Measurements from ENCODE around the gene GINS2.

DNA sequence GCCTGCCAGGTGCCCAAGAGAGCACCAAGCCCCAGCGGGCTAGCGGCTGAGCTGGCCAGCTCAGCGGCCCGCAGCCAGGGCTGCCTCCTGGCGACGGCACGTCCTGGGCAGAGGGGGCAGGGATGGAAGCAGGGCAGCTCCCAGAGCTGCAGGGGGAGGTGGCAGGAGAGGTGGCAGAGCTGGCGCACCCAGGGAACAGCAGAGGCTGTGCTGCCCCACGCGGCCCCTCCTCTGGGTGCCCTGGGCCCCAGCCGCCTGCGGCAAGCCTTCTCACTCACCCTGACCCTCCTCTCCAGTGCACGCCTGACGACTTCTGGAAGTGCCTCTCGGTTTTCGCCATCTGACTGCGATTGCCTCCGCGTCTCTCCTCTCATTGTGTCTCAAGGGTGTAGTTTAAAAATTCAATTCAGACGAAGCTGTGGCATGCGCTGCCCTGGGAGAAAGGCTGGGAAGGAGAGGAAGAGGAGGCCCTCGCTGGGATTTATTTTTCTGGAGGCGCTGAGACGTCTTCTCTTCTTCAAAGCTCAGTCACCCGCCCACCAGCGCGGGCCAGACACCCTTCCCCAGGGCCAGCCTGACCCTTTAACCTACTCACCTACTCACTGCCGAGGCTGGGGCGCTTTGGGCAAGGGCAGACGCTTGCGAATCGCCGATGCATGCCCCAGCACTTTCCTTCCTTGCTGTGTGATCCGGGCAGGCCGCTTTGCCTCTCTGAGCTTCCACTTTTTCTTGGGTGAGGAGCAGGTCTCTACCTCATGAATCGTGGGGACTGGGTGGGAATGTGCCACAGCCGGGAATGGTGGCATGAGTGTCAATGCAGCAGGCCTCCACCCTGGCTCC lies 50.7 kb downstream of the GINS2 start:
- TF ChIP-seq SIN3A (IDR thresholded peaks at IDR 0.05; ENCODE audit: low read depth), result no peak
- TF ChIP-seq POLR2AphosphoS5 (IDR thresholded peaks at IDR 0.05; ENCODE audit: low read depth, low read length), result no peak
- TF ChIP-seq, protein P1, sequence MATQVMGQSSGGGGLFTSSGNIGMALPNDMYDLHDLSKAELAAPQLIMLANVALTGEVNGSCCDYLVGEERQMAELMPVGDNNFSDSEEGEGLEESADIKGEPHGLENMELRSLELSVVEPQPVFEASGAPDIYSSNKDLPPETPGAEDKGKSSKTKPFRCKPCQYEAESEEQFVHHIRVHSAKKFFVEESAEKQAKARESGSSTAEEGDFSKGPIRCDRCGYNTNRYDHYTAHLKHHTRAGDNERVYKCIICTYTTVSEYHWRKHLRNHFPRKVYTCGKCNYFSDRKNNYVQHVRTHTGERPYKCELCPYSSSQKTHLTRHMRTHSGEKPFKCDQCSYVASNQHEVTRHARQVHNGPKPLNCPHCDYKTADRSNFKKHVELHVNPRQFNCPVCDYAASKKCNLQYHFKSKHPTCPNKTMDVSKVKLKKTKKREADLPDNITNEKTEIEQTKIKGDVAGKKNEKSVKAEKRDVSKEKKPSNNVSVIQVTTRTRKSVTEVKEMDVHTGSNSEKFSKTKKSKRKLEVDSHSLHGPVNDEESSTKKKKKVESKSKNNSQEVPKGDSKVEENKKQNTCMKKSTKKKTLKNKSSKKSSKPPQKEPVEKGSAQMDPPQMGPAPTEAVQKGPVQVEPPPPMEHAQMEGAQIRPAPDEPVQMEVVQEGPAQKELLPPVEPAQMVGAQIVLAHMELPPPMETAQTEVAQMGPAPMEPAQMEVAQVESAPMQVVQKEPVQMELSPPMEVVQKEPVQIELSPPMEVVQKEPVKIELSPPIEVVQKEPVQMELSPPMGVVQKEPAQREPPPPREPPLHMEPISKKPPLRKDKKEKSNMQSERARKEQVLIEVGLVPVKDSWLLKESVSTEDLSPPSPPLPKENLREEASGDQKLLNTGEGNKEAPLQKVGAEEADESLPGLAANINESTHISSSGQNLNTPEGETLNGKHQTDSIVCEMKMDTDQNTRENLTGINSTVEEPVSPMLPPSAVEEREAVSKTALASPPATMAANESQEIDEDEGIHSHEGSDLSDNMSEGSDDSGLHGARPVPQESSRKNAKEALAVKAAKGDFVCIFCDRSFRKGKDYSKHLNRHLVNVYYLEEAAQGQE (IDR thresholded peaks at IDR 0.05; ENCODE audit: low read depth), result no peak
- TF ChIP-seq, protein P2, sequence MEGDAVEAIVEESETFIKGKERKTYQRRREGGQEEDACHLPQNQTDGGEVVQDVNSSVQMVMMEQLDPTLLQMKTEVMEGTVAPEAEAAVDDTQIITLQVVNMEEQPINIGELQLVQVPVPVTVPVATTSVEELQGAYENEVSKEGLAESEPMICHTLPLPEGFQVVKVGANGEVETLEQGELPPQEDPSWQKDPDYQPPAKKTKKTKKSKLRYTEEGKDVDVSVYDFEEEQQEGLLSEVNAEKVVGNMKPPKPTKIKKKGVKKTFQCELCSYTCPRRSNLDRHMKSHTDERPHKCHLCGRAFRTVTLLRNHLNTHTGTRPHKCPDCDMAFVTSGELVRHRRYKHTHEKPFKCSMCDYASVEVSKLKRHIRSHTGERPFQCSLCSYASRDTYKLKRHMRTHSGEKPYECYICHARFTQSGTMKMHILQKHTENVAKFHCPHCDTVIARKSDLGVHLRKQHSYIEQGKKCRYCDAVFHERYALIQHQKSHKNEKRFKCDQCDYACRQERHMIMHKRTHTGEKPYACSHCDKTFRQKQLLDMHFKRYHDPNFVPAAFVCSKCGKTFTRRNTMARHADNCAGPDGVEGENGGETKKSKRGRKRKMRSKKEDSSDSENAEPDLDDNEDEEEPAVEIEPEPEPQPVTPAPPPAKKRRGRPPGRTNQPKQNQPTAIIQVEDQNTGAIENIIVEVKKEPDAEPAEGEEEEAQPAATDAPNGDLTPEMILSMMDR (IDR thresholded peaks at IDR 0.05 in 2 of 3, conservative IDR thresholded peaks at IDR 0.05 in 1 of 3; ENCODE audit: borderline replicate concordance in 1 of 3, insufficient read depth in 1 of 3, low read depth in 2 of 3, low read length in 2 of 3), result no peak
- TF ChIP-seq POLR2A (IDR thresholded peaks at IDR 0.05; ENCODE audit: borderline replicate concordance, extremely low read depth, insufficient read depth, insufficient read length), result no peak
- TF ChIP-seq ZNF274 (IDR thresholded peaks at IDR 0.05; ENCODE audit: low read depth, low read length), result no peak
- no peak for TF ChIP-seq MAX (IDR thresholded peaks at IDR 0.05)
- TF ChIP-seq JUND (IDR thresholded peaks at IDR 0.05), result no peak
- TF ChIP-seq SP1 (IDR thresholded peaks at IDR 0.05; ENCODE audit: low read depth), result no peak
- no peak for TF ChIP-seq TCF7L2 (IDR thresholded peaks at IDR 0.05; ENCODE audit: borderline replicate concordance, extremely low read depth, insufficient read depth, insufficient read length)
- TF ChIP-seq ZFX (IDR thresholded peaks at IDR 0.05), result no peak
